ENCODE measurements around the gene EPX.

Gene EPX

GRCh38 chr17:58196610-58197009 lies 4.1 kb downstream of the EPX start:
- H3K27ac ChIP-seq (ENCODE audit: low read depth, low read length), result no peak overlapping the region
- H3K56ac ChIP-seq (ENCODE audit: low read length), result no peak overlapping the region
- H3K36me3 ChIP-seq (ENCODE audit: control insufficient read depth, insufficient read depth, low read length), result no peaks in the 10 kb centered on the region
- no peak overlapping the region for H3K4me3 ChIP-seq (ENCODE audit: low read length)
- H3K79me2 ChIP-seq (ENCODE audit: control insufficient read depth, insufficient read depth, low read length), result no peaks in the 10 kb centered on the region
- H2BK5ac ChIP-seq (ENCODE audit: low read length), result no peak overlapping the region
- H4K5ac ChIP-seq (ENCODE audit: low read length), result no peak overlapping the region
- no peak overlapping the region for H3K4me2 ChIP-seq (ENCODE audit: low read length)
- DNase-seq, result no peak
- no peaks in the 10 kb centered on the region for H3K27me3 ChIP-seq (ENCODE audit: insufficient read depth, low read length, poor library complexity)
- H3K23ac ChIP-seq (ENCODE audit: low read length), result no peak overlapping the region
- H4K8ac ChIP-seq (ENCODE audit: low read depth, low read length), result no peak overlapping the region
- no peak overlapping the region for H2AK5ac ChIP-seq (ENCODE audit: low read length)
- no peaks in the 10 kb centered on the region for H3K79me1 ChIP-seq (ENCODE audit: low read length)
- no peak overlapping the region for H3K18ac ChIP-seq (ENCODE audit: low read length)
- H2BK15ac ChIP-seq (replicated peaks; ENCODE audit: low read depth), result no peak overlapping the region
- no peak overlapping the region for H3K9ac ChIP-seq (ENCODE audit: low read length)
- no peak overlapping the region for H2BK120ac ChIP-seq (ENCODE audit: low read depth, low read length)
- WGBS (ENCODE audit: extremely low coverage, insufficient coverage, low lambda C conversion rate), result no CpG with 5 or more reads among the region's 7 CpGs
- H3K4ac ChIP-seq (ENCODE audit: low read depth, low read length), result no peak overlapping the region
- H3K4me1 ChIP-seq (ENCODE audit: control insufficient read depth, low read depth, low read length), result no peaks in the 10 kb centered on the region

GRCh38 chr17:58200024-58200633 lies 7.6 kb downstream of the EPX start:
- no peak overlapping the region for H2BK5ac ChIP-seq (ENCODE audit: low read length)
- no peak overlapping the region for H3K9ac ChIP-seq (ENCODE audit: low read length)
- no peak overlapping the region for H3K56ac ChIP-seq (ENCODE audit: low read length)
- no peaks in the 10 kb centered on the region for H3K79me1 ChIP-seq (ENCODE audit: low read length)
- H3K27me3 ChIP-seq (ENCODE audit: insufficient read depth, low read length, poor library complexity), result no peaks in the 10 kb centered on the region
- no peak overlapping the region for H2AK5ac ChIP-seq (ENCODE audit: low read length)
- H4K5ac ChIP-seq (ENCODE audit: low read length), result no peak overlapping the region
- no peak overlapping the region for H2BK15ac ChIP-seq (replicated peaks; ENCODE audit: low read depth)
- WGBS (ENCODE audit: extremely low coverage, insufficient coverage, low lambda C conversion rate), result no CpG with 5 or more reads among the region's 14 CpGs
- H3K4ac ChIP-seq (ENCODE audit: low read depth, low read length), result no peak overlapping the region
- H3K23ac ChIP-seq (ENCODE audit: low read length), result no peak overlapping the region
- no peak overlapping the region for H3K18ac ChIP-seq (ENCODE audit: low read length)
- H2BK120ac ChIP-seq (ENCODE audit: low read depth, low read length), result no peak overlapping the region
- peak; percentile 81 for DNase-seq
- H3K27ac ChIP-seq (ENCODE audit: low read depth, low read length), result no peak overlapping the region
- H4K8ac ChIP-seq (ENCODE audit: low read depth, low read length), result no peak overlapping the region
- no peaks in the 10 kb centered on the region for H3K4me1 ChIP-seq (ENCODE audit: control insufficient read depth, low read depth, low read length)
- no peak overlapping the region for H3K4me3 ChIP-seq (ENCODE audit: low read length)
- no peaks in the 10 kb centered on the region for H3K36me3 ChIP-seq (ENCODE audit: control insufficient read depth, insufficient read depth, low read length)
- H3K79me2 ChIP-seq (ENCODE audit: control insufficient read depth, insufficient read depth, low read length), result no peaks in the 10 kb centered on the region
- no peak overlapping the region for H3K4me2 ChIP-seq (ENCODE audit: low read length)

- Histone ChIP-seq H4K8ac (ENCODE audit: low read depth, low read length) (no peak overlapping the region), H3K79me2 (ENCODE audit: control insufficient read depth, insufficient read depth, low read length) (no peaks in the 10 kb centered on the region), H3K4me3 (ENCODE audit: low read length) (no peak overlapping the region), H3K23ac (ENCODE audit: low read length) (no peak overlapping the region), H4K5ac (ENCODE audit: low read length) (no peak overlapping the region), H3K56ac (ENCODE audit: low read length) (no peak overlapping the region), H3K4me2 (ENCODE audit: low read length) (no peak overlapping the region), H3K18ac (ENCODE audit: low read length) (no peak overlapping the region), H3K79me1 (ENCODE audit: low read length) (no peaks in the 10 kb centered on the region), H2BK15ac (replicated peaks; ENCODE audit: low read depth) (no peak overlapping the region), H3K4ac (ENCODE audit: low read depth, low read length) (no peak overlapping the region), H2BK120ac (ENCODE audit: low read depth, low read length) (no peak overlapping the region), H3K9ac (ENCODE audit: low read length) (no peak overlapping the region), H3K27me3 (ENCODE audit: insufficient read depth, low read length, poor library complexity) (no peaks in the 10 kb centered on the region), H3K27ac (ENCODE audit: low read depth, low read length) (no peak overlapping the region), H3K4me1 (ENCODE audit: control insufficient read depth, low read depth, low read length) (no peaks in the 10 kb centered on the region), H2BK5ac (ENCODE audit: low read length) (no peak overlapping the region), H3K36me3 (ENCODE audit: control insufficient read depth, insufficient read depth, low read length) (no peaks in the 10 kb centered on the region), H2AK5ac (ENCODE audit: low read length) (no peak overlapping the region)
- WGBS (ENCODE audit: extremely low coverage, insufficient coverage, low lambda C conversion rate), result no CpG with 5 or more reads among the region's 7 CpGs
- DNase-seq, result no peak
Observed at GRCh38 chr17:58202859-58203258, 10.3 kb downstream of the EPX start.

GRCh38 chr17:58204796-58205195 lies 12.3 kb downstream of the EPX start:
- Histone ChIP-seq H2BK15ac (replicated peaks; ENCODE audit: low read depth) (no peak overlapping the region), H4K5ac (ENCODE audit: low read length) (no peak overlapping the region), H2BK120ac (ENCODE audit: low read depth, low read length) (no peak overlapping the region), H3K4ac (ENCODE audit: low read depth, low read length) (no peak overlapping the region), H3K56ac (ENCODE audit: low read length) (no peak overlapping the region), H3K18ac (ENCODE audit: low read length) (no peak overlapping the region), H3K36me3 (ENCODE audit: control insufficient read depth, insufficient read depth, low read length) (no peaks in the 10 kb centered on the region), H3K79me2 (ENCODE audit: control insufficient read depth, insufficient read depth, low read length) (no peaks in the 10 kb centered on the region), H2AK5ac (ENCODE audit: low read length) (no peak overlapping the region), H3K4me1 (ENCODE audit: control insufficient read depth, low read depth, low read length) (no peaks in the 10 kb centered on the region), H3K23ac (ENCODE audit: low read length) (no peak overlapping the region), H4K8ac (ENCODE audit: low read depth, low read length) (no peak overlapping the region), H3K27me3 (ENCODE audit: insufficient read depth, low read length, poor library complexity) (no peaks in the 10 kb centered on the region), H3K79me1 (ENCODE audit: low read length) (no peaks in the 10 kb centered on the region), H3K4me2 (ENCODE audit: low read length) (no peak overlapping the region), H2BK5ac (ENCODE audit: low read length) (no peak overlapping the region), H3K4me3 (ENCODE audit: low read length) (no peak overlapping the region), H3K9ac (ENCODE audit: low read length) (no peak overlapping the region), H3K27ac (ENCODE audit: low read depth, low read length) (no peak overlapping the region)
- DNase-seq, result no peak
- WGBS (ENCODE audit: extremely low coverage, insufficient coverage, low lambda C conversion rate), result no CpG with 5 or more reads among the region's 5 CpGs

- Histone ChIP-seq H3K23ac (ENCODE audit: low read length) (no peak overlapping the region), H2BK15ac (replicated peaks; ENCODE audit: low read depth) (no peak overlapping the region), H3K4ac (ENCODE audit: low read depth, low read length) (no peak overlapping the region), H3K27me3 (ENCODE audit: insufficient read depth, low read length, poor library complexity) (no peaks in the 10 kb centered on the region), H4K8ac (ENCODE audit: low read depth, low read length) (no peak overlapping the region), H3K79me1 (ENCODE audit: low read length) (no peaks in the 10 kb centered on the region), H3K9ac (ENCODE audit: low read length) (no peak overlapping the region), H3K18ac (ENCODE audit: low read length) (no peak overlapping the region), H3K79me2 (ENCODE audit: control insufficient read depth, insufficient read depth, low read length) (no peaks in the 10 kb centered on the region), H2AK5ac (ENCODE audit: low read length) (no peak overlapping the region), H4K5ac (ENCODE audit: low read length) (no peak overlapping the region), H2BK120ac (ENCODE audit: low read depth, low read length) (no peak overlapping the region), H3K27ac (ENCODE audit: low read depth, low read length) (no peak overlapping the region), H3K36me3 (ENCODE audit: control insufficient read depth, insufficient read depth, low read length) (peaks cover 4% of the 10 kb centered on the region), H3K56ac (ENCODE audit: low read length) (no peak overlapping the region), H3K4me2 (ENCODE audit: low read length) (no peak overlapping the region), H3K4me1 (ENCODE audit: control insufficient read depth, low read depth, low read length) (no peaks in the 10 kb centered on the region), H2BK5ac (ENCODE audit: low read length) (no peak overlapping the region), H3K4me3 (ENCODE audit: low read length) (no peak overlapping the region)
- no CpG with 5 or more reads among the region's 11 CpGs for WGBS (ENCODE audit: extremely low coverage, insufficient coverage, low lambda C conversion rate)
- DNase-seq, result no peak
Observed at GRCh38 chr17:58205936-58206335, 13.4 kb downstream of the EPX start.

- Histone ChIP-seq H3K18ac (ENCODE audit: low read length) (no peak overlapping the region), H3K4me3 (ENCODE audit: low read length) (no peak overlapping the region), H4K5ac (ENCODE audit: low read length) (no peak overlapping the region), H2BK15ac (replicated peaks; ENCODE audit: low read depth) (no peak overlapping the region), H3K4me1 (ENCODE audit: control insufficient read depth, low read depth, low read length) (no peaks in the 10 kb centered on the region), H3K36me3 (ENCODE audit: control insufficient read depth, insufficient read depth, low read length) (peaks cover 4% of the 10 kb centered on the region), H2BK5ac (ENCODE audit: low read length) (no peak overlapping the region), H3K27me3 (ENCODE audit: insufficient read depth, low read length, poor library complexity) (no peaks in the 10 kb centered on the region), H2BK120ac (ENCODE audit: low read depth, low read length) (no peak overlapping the region), H2AK5ac (ENCODE audit: low read length) (no peak overlapping the region), H3K56ac (ENCODE audit: low read length) (no peak overlapping the region), H3K27ac (ENCODE audit: low read depth, low read length) (no peak overlapping the region), H3K23ac (ENCODE audit: low read length) (no peak overlapping the region), H3K79me1 (ENCODE audit: low read length) (no peaks in the 10 kb centered on the region), H4K8ac (ENCODE audit: low read depth, low read length) (no peak overlapping the region), H3K4me2 (ENCODE audit: low read length) (no peak overlapping the region), H3K4ac (ENCODE audit: low read depth, low read length) (no peak overlapping the region), H3K9ac (ENCODE audit: low read length) (no peak overlapping the region), H3K79me2 (ENCODE audit: control insufficient read depth, insufficient read depth, low read length) (no peaks in the 10 kb centered on the region)
- WGBS (ENCODE audit: extremely low coverage, insufficient coverage, low lambda C conversion rate), result no CpG with 5 or more reads among the region's 3 CpGs
- no peak for DNase-seq
Observed at GRCh38 chr17:58207451-58207850, 14.9 kb downstream of the EPX start.

All from mesendoderm (in vitro differentiated cells).